HPDE6-E6E7 (cell line): Measurements from ENCODE around the gene NCOA7.
"Not testable (repeated sequence)": the region's sequence is repeated elsewhere in the genome, so short reads cannot be mapped to it uniquely, and the experiment has no call there.

Experiments
- DNase-seq: peaks from one replicate; pipeline ENCODE4 v3.0.0; 2011; ENCODE audit warnings: missing footprints; ENCODE audit errors: extremely low spot score

NCOA7 gene

DNA sequence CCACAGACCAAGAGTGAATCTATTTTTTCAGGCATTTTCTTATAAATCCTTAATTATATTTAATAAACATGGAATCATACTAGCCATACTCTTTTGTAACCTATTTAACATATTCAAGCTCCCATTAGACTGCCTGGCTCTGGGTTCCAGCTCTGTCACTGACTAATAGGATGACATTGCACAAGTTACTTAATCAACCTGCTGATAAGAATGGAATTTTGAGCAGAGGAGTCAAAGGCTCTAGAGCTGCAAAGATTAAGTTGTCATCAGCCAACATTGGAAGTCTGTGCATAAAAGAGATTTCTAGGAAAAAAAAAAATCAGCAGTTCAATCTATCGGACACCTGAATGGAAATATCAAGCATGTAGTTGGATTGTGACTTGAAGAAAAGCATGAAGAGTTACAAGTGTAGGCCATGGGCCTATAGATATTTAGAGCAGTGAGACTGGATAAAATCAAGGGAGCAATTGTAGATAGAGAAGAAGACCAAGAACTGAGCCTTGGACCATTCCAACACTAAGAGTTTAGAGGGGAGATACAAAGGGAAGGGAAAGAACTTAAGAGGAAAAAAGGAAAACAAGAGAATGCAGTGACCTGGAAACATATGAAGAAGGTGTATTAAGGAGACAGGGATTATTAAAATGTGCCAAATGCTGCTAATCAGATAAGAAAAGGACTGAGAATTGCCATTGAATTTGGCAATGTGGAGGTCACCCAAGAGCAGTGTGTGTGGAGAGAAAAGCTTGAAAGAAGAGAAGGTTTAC lies 154.8 kb downstream of the NCOA7 start:
- DNase-seq, result no peak

DNA sequence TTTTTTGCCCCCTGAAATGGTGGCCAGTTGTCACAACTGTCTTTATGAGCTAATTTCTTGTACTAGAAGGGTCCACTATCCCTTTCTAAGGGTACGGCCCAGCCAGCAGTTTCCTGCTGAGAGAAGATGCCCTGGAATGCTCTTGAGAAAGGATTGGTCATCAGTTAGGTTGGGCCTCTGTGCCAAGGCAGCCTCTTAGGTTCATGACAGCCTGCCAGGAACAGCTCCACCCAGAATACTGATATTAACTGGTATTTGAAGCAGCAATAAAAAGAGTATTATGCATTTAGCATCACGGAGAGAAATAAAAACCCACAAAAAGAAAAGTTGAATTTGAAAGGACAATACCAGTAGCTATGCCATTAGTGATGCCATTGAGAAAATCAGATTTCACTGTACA lies 156.9 kb downstream of the NCOA7 start:
- DNase-seq, result no peak

DNA sequence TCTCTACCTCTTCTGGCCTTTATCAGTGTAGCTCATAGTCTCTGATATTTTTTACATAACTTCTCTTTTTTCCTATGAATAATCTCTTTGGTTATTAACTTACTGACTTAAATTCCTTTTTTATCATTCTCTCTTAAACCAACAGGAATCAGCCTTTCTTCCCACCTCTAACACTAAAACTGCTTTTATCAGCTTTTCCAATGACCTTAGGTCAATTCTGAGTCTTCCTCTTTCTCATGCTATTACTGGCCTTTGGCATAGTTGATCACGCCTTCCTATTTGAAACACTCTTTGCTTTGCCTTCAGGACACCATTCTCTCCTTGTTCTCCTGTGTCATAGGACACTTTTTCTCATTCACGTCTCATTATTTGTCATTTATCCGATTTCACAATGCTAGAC lies 157.7 kb downstream of the NCOA7 start:
- no peak for DNase-seq

DNA sequence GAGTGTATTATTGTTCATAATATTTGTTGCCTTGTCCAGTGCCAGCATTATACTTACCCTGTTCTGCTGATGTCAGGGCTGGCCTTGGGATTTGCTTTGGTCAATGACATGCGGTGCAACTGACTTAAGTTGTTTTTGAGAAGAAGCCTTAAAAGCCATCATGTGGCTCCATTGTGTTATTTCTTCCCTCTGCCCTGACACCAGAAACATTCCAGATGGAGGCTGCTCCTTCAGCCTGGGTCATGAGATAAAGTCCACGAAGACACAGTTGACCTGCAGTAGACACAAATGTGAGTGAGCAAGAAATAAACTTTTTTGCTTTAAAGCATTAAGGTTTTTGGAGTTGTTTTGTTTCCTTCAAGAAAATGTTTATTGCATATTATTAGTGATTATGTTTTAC lies 158.3 kb downstream of the NCOA7 start:
- DNase-seq, result no peak

DNA sequence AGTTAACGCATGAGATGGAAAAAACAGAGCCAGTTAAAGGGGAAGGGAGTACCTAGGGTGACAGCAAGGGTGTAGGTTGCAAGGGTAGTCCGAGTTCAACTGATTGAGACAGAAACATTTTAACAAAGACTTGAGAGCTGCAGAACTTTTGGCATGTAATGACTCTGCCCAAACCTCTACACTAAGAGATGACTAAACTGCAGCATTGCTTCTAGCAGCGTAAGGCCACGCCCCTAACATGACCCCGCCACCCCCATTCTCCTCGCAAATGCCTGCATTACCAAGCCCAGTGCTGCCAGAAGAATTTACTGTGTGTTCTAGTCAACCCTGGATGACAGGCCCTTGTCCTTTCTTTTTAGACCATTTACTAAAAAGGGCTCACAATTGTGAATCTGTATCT lies 159.5 kb downstream of the NCOA7 start:
- peak; percentile 55 for DNase-seq

DNA sequence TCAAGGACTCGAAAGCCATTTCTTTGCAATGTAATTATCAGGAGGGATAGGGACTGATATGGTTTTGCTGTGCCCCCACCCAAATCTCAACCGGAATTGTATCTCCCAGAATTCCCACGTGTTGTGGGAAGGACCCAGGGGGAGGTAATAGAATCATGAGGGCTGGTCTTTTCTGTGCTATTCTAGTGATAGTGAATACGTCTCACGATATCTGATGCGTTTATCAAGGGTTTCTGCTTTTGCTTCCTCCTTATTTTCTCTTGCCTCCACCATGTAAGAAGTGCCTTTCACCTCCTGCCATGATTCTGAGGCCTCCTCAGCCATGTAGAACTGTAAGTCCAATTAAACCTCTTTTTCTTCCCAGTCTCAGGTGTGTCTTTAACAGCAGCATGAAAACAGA lies 160.0 kb downstream of the NCOA7 start:
- DNase-seq, result not testable (repeated sequence)

DNA sequence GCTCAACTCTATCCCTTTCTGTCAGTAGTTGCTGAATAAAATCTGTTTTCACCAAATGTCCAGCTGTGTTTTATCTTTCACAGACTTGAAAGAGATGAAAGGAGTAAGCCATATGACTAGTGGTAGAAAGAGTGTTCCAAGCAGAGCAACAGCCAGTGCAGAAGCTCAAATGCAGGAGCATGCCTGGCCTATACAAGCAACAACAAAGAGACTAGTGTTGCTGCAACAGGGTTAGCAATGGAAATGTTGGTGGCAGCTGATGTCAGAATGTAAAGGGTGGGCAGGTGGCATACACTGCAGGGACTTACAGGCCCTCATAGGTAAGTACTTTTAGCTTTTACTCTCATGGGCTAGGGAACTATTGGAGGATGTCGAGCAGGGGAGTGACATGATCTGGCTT lies 160.6 kb downstream of the NCOA7 start:
- no peak for DNase-seq

DNA sequence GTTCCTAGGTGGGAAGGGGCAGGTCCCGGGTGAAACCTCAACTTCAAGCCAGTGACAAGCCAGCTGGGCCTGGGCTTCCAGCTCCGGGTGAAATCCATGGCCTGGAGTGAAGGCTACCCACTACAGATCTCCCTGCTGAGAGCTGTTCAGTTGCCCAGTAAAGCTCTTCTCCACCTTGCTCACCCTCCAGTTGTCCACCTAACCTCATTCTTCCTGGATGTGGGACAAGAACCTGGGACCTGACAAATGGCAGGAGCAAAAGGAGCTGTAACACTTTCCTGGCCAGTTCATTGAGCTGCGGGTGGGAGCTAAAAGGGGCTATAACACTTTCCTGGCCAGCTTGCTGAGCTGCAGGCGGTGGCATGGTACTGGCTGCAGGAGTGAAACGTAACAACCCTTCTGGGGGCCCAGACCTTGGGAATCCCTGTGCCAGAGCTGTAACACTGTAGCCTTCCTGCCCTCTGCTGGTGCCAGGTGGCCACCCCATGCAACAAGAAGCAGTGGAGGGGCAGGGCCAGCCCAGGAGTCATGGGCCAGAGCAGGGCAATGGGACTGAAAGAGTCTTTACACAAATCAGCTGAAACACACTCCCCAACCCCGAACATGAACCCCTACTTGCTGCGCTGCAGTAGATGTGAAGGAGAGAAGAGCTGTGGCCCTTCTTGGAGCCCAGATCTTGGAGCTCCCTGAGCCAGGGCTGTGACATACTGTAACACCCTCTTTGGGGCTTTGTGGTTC lies 162.2 kb downstream of the NCOA7 start:
- DNase-seq, result no peak

DNA sequence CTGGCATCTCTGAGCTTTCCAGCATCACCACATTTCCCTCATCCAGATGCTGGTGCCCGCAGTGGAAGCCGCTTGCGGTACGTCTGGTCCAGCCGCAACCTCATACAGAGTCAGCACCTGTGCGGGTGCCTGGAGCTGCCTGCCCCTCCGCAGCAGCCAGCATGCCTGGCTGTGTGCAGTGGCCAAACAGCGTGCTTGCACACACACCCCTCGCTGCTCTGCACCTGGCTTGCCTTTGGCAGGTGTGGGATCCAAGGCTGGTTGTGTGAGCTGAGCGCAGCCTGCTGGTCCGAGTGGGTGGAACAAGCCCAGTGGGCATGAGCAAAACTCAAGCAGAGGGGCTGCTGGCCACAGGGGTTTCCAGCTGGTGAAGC lies 162.7 kb downstream of the NCOA7 start:
- DNase-seq, result no peak

DNA sequence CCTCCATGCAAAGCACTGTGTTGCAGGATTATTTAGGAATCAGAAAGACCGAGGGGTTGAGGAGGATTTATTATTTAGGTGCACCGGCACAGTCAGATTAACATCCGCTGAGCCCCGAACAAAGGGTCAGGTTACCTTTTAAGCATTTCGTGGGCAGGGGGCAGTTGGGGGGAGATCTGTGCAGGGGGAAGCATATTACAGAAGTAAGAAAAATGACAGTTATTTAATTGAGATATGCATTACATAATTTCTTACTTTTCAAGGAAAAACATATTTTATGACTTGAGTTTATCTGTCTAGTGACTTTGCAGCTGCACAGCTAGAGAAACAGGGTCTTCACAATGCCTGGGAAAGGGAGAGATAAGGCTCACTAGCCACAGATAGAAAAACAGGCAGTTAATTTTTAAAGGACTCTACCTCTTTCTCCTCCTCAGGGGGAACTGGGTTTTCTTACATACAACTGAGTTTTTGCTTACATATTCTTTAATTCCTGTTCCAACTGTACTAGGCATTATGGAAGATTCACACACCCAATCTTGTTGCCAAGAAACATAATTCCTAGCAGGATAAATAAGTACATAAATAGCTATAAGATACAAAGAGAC lies 164.1 kb downstream of the NCOA7 start:
- DNase-seq, result no peak

DNA sequence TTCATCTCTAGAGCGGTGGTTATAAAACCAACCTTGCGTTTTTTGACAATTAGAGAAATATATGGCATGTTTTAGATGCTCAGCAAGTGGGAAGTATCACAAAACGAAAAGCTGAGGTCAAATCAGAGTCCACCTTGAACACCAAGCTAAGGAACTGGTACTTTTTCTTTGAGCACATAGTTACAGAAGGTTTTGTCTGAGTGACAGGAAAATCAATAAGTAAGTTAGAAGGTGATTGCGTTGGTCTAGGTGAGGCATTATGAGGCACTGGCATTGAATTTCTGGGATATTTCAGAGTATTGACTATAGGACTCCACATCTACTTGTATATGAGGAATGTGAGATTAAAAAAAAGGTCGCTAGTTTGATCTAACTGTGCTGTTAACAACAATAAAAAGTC lies 165.2 kb downstream of the NCOA7 start:
- no peak for DNase-seq

DNA sequence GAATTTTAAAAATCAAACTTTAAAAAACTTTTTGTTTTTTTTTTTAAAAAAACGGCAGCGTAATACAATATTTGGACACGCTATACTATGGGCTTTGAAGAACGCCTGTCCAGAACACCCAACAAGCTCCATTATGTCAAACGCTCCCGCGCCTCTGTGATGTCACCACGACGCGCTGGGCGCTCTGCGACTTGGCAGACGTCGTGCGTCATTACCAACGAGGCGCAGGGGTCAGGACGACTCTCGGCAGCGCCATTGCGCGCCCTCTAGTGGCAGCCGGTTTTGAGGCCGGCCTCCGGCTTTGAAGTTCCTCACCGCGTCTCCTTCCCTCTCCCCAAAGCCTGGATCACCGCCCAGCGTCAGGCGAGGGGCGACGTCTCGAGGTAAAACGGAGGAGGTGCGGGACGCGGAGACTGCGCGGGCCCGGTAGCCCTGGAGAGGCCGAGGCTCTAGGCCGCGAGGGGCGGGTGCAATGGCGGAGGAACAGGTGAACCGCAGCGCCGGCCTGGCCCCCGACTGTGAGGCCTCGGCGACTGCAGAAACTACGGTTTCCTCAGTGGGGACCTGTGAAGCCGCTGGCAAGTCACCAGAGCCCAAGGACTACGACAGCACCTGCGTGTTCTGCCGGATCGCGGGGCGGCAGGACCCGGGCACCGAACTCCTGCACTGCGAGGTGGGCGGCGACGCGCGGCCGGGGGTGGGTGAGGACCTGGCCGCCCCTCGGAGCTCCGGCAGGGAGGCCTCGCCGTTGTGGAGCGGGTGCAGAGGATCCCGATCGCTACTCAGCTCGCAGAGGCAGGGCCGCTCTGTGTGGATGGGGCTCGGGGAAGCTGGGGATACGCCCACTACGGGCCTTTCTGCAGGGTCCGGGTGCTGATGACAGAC lies 166.0 kb downstream of the NCOA7 start, which contains the start of gene HINT3:
Gene HINT3, plus strand, starts transcription at position 265 of the 885 bp plus-strand sequence. Its CDS starts 208 bp downstream, at position 473.
- DNase-seq, result peak; percentile 82

DNA sequence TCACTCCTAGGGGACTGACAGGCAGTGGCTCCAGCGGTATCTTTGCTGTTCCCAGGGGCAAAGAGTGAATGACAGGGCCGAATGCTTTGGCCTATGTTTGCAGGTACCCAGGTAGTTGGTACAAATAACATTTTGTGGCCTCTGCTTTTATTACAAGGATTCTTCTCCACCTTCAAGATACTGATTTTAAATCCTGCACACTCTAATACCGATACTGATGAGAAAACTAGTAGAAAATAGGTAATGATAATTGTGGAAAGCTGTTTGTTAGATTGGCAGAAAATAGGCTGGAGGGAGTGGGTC lies 166.6 kb downstream of the NCOA7 start:
- DNase-seq, result no peak

DNA sequence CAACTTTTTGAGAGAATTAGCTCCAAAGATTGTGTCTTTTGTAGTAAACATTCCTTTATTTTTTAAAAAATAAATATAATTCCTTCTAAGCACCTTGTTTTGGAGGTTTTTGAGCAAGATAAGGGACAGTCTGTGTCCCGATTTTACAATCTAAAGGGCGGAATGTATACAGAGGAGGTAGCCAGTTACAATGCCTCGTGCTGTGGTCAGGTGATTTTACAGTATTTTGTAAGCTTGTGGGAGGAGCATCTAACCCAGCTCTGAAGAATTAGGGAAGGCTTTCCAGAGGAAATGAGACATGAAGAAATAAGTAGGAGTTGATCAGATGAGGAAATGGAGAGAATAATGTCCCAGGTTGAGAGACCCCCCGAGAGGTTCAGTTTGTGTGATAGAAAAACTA lies 167.1 kb downstream of the NCOA7 start:
- DNase-seq, result no peak

DNA sequence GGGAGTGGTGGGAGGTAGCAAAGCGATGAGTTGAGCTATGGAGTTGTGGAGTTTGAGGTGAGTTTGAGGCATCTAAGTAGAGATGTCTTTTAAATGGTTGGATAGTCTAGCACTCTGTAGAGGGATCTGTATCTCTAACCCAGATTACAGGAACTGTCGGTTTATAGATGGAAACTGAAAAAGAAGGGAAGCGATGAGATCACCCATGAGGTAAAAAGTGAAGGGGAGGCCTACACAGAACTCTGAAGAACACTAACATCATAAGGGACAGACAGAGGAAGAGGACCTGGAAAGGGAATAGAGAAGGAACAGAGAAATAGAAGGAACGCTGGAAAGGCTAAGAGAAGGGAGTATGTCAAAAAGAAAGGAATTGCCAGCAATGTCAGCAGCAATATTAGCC lies 168.3 kb downstream of the NCOA7 start:
- no peak for DNase-seq

DNA sequence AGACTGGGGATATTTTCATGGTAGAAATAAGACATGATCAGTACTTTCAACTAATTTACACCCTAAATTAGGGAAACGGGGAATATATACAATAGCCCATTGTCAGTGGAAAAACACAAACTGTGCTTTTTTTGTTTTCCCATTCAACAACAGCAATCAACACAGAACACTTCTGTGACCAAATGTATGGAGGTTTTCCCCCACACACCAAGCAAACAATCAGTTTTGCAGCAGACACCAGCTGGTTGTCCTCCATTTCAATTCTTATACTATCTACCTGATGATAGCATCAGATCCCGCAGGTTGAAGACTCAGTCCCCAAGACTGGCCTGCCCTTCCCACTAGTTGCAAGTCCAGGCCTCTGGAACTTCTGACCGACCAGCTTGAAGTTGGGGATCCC lies 170.4 kb downstream of the NCOA7 start:
- no peak for DNase-seq

DNA sequence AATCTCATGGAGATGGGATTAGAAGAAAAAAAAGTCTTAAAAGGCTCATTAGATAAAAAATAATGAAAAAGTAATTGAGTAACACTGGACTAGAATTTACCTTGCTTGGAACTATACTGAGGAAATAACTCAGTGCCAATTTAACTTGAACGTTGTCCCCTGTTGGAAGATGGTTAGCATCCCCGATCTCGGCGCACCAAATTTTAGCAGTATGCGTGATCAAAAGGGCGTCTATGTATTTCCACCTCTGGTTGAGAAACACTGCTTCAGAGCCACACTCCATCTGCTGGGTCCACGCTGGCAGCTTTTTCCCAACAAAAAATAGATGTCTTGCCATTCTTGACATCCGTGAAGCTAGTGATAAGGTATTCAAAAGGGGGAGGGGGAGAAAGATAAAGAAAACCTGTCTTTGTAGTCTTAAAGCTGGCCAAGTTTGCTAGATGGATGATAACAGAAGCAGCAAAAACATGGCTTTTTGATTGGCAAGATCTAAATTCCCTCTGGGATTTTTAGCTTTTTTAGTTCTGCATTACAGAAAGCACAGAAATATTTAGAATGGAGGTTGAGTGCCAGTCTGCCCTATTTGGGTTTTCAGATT lies 172.2 kb downstream of the NCOA7 start:
- DNase-seq, result no peak

DNA sequence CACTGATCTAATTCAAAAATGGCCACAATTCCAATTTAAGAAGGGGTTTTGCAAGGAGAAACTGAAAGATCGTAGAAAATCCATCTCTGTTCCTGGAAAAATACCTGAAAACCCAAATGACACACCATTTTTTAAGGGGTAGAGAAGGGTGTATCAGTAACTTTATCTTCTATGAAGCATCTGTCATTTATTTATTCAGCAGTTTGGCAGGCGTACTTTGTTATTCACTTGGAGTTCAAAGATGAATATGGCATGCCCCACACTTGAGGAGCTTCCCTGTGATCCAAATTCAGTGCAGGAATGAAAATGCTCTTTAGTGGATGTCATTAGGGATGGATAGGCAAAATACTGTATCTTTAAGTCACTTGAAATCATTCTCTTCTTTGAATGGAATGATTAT lies 173.1 kb downstream of the NCOA7 start:
- no peak for DNase-seq

DNA sequence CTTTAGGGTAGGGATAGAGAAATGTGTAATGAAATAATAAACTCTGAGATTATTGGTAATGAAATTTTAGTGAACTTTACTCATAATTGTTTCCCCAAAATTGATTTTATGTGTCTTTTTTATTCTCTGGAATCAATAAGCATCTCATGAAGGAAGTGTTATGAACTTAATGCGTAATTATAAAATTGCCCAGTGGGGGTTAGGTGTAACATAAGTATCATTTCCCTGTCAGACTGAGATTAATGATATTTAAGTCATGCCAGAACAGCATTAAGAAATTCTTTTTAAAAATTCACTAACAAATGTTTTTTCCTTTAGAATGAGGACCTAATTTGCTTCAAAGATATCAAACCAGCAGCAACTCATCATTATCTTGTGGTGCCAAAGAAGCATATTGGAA lies 175.8 kb downstream of the NCOA7 start:
- DNase-seq, result no peak

DNA sequence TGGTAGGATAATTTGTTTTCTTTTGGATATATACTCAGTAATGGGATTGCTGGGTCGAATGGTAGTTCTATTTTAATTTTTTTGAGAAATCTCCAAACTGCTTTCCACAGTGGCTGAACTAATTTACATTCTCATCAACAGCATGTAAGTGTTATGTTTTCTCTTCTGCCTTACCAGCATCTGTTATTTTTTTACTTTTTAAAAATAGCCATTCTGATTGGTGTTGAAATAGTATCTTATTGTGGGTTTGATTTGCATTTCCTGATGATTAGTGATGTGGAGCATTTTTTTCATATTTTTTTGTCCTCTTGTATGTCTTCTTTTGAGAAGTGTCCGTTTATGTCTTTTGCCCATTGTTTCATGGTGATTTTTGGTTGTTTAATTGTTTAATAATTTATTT lies 177.7 kb downstream of the NCOA7 start:
- no peak for DNase-seq

DNA sequence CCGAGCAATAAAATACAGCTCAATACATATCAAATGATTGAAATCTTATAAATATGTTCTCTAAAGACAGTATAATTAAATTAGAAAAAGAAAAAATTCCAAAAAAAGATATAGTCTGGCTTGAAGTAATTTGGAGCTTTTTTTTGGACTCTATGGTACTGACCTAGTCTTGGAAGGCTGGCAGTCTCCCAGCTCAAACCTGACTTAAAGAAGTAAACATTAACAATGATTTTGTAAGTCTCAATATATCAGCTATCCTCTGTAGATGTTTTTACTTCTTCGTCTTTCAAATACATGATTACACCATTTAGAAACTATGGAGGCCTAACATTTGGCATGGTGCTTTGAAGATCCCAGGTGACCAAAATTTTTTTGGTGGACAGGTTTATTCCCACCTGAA lies 180.0 kb downstream of the NCOA7 start:
- no peak for DNase-seq

DNA sequence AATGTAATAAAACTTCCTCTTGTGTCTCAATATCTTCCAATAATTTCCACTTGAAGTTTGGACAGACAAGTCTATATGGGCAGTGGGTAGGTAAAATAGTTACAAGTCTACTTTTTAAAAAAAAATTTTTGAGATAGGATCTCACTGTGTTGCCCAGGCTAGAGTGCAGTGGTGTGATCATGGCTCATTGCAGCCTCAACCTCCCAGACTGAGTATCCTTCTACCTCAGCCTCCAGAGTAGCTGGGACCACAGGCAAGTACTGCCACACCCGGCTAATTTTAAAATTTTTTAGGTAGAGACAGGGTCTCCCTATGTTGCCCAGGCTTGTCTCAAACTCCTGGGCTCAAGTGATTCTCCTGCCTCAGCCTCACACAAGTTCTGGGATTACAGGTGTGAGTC lies 181.7 kb downstream of the NCOA7 start:
- not testable (repeated sequence) for DNase-seq
